Gastrocnemius medialis (tissue), 4 donors: ENCODE measurements around the gene RGMA. TPM values are rescaled to one million over a fixed set of nuclear protein-coding genes. Genes with fewer than 3 reads are reported as not detected.
A peak's percentile ranks its signal among the peaks of the same experiment; 100 is the strongest.

Experiments used
- ATAC-seq, 2 donors: fragments of 150-250 bp; one replicate each; pipeline ENCODE4 v1.9.1; 2016
- DNase-seq, 2 donors: peaks; one replicate each; pipeline ENCODE4 v3.0.0-alpha.2; 2019
- H3K27ac ChIP-seq, 4 donors: fragments of 200-600 bp; sonication (generic); 1 replicate in 1 of 4; 2 replicates in 3 of 4; pipeline ENCODE4 v1.5.1; 2016 to 2018; ENCODE audit warnings: mild to moderate bottlenecking in 2 of 4, moderate library complexity in 1 of 4
- H3K27me3 ChIP-seq, 3 donors: fragments of 200-600 bp; sonication (generic) in 2 of 3; 1 replicate in 1 of 3; 2 replicates in 2 of 3; pipeline versions ENCODE4 v1.5.1 to v1.6.0; 2016 to 2019; ENCODE audit warnings: mild to moderate bottlenecking in 1 of 3, moderate library complexity in 1 of 3
- H3K36me3 ChIP-seq, 2 donors: fragments of 200-600 bp; sonication (generic) in 1 of 2; one replicate each; pipeline ENCODE4 v1.5.1; 2017 to 2018
- H3K4me1 ChIP-seq, 2 donors: fragments of 200-600 bp; sonication (generic) in 1 of 2; one replicate each; pipeline ENCODE4 v1.5.1; 2016 to 2017; ENCODE audit warnings: mild to moderate bottlenecking in 2 of 2
- H3K4me3 ChIP-seq, 4 donors: fragments of 200-600 bp; sonication (generic) in 3 of 4; 1 replicate in 1 of 4; 2 replicates in 3 of 4; pipeline ENCODE4 v1.5.1; 2016 to 2019; ENCODE audit warnings: mild to moderate bottlenecking in 2 of 4
- H3K9me3 ChIP-seq, 3 donors: fragments of 200-600 bp; sonication (generic) in 2 of 3; 1 replicate in 1 of 3; 2 replicates in 2 of 3; pipeline ENCODE4 v1.5.1; 2016 to 2019
- POLR2A ChIP-seq, 2 donors: fragments of 450-650 bp; IDR thresholded peaks; one replicate each; pipeline ENCODE4 v1.6.1; 2017; ENCODE audit warnings: antibody characterized with exemption in 2 of 2, mild to moderate bottlenecking in 2 of 2, moderate library complexity in 2 of 2
- in situ Hi-C, 4 donors: fragments of 200-750 bp; cut with MboI; loops; one replicate each; pipeline versions ENCODE4 v1.15.0 to v1.8.0; 2017; ENCODE audit warnings: low sequenced_read_pairs in 4 of 4
- intact Hi-C: fragments of 100-400 bp; cut with DNase I; formaldehyde crosslinking; loops from one replicate; pipeline ENCODE4 v1.15.1; 2023; ENCODE audit warnings: low total_unique reads
- total RNA-seq, 4 donors: library from RNA; depleted of rRNA; stranded (reverse); fragments of >200 nt; gene quantifications; one replicate each; pipeline versions ENCODE4 v1.1.0 to v1.2.3, GENCODE V29; 2016
- TF ChIP-seq, protein P1 (sequence below), 5 experiments: fragments of 450-650 bp in 3 of 5; fragments of 200-600 bp in 2 of 5; sonication (generic) in 2 of 5; IDR thresholded peaks in 4 of 5; conservative IDR thresholded peaks in 1 of 5; 1 replicate in 4 of 5; 2 replicates in 1 of 5; pipeline ENCODE4 v1.5.1; 2016 to 2019; ENCODE audit warnings: antibody characterized with exemption in 5 of 5, mild to moderate bottlenecking in 3 of 5, moderate library complexity in 3 of 5

The RGMA gene
- total RNA-seq, 4 donors from 2014 or later = 150 to 290 (median 184) TPM

DNA sequence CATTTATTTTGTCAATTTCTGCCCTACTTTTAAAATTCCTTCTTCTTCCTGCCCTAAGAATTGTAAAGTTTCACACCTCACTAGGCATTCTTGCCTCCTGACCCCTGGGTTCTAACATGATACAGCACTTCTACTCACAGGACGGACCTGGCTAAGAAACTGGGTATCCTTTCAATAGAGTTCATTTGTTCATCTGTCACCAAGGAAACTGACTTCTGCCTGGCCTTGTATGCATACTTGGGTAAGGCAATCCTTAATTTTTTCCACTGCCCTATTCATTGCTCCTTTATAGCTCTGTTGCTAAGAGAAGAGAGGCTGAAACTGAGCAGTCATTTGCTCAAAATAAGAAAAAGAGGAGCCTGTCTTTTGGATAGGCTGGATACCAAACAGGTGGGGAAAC lies 3.3 kb downstream of the RGMA start:
- Histone ChIP-seq H3K9me3 (no peaks in the 10 kb centered on the region), H3K4me1 (peaks cover 73 to 77% of the 10 kb centered on the region in 2 donors), H3K27me3 (no peaks in the 10 kb centered on the region), H3K27ac (peak overlapping the region; percentile 91 to 96 (median 93)), H3K4me3 (peak overlapping the region; percentile 2 to 81 (median 78)), H3K36me3 (no peaks in the 10 kb centered on the region)
- DNase-seq = no peak
- intact Hi-C loops (loop anchor here (5.0 kb wide), 5 partner anchors 167 to 532 kb away; partner anchors contain the start of gene CHD2), in situ Hi-C loops (loop anchor here in 1 of 4 donors (25.0 kb wide), 1 partner anchor 377 kb away; no protein-coding TSS in a partner anchor)
- ATAC-seq = no peak
- no peak for TF ChIP-seq POLR2A (IDR thresholded peaks at IDR 0.05)
- TF ChIP-seq, protein P1, sequence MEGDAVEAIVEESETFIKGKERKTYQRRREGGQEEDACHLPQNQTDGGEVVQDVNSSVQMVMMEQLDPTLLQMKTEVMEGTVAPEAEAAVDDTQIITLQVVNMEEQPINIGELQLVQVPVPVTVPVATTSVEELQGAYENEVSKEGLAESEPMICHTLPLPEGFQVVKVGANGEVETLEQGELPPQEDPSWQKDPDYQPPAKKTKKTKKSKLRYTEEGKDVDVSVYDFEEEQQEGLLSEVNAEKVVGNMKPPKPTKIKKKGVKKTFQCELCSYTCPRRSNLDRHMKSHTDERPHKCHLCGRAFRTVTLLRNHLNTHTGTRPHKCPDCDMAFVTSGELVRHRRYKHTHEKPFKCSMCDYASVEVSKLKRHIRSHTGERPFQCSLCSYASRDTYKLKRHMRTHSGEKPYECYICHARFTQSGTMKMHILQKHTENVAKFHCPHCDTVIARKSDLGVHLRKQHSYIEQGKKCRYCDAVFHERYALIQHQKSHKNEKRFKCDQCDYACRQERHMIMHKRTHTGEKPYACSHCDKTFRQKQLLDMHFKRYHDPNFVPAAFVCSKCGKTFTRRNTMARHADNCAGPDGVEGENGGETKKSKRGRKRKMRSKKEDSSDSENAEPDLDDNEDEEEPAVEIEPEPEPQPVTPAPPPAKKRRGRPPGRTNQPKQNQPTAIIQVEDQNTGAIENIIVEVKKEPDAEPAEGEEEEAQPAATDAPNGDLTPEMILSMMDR (IDR thresholded peaks at IDR 0.05 in 4 of 5, conservative IDR thresholded peaks at IDR 0.05 in 1 of 5) = no peak

DNA sequence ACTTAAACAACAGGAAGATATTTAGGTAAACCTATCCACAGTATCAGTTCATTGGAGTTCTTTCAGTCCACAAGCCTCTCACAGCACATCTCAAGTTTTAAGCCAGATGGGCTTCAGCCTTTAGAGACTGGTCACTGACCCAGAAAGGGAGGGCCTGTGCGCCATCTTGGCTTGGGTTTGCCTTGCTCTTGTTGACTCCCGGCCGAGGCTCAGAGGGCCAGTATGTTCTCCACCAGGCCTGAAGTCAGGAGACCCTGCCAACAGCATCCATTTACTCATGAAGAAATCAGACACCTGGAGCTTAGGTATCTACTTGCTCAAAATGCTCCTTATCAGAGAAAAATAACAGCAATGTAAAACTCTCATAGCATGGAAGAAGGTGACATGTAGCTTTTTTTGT lies 6.2 kb downstream of the RGMA start:
- peak overlapping the region; percentile 91 to 96 (median 93) for H3K27ac ChIP-seq
- intact Hi-C loops = no loop called here
- peak in 1 of 2 donors; percentile 43 for ATAC-seq

DNA sequence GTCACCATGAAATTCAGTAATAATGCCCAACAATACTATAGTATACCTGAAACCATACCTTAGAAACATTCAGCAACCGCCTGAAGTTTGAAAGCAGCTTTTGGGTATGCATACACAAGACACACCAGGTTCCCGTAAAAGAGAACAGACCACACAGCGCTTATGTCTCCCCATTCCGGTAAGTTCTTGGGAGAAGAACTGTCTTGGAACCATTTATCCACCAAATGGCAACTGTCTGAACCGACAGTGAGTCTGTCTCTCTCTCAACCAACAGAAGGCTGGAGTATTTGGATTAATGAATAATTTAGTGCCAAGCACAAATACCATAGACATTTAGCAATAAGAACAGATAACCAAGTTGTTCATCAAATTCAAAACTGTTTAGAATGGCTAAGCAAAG lies 7.6 kb downstream of the RGMA start:
- H3K9me3 ChIP-seq = no peaks in the 10 kb centered on the region
- DNase-seq (no peak), ATAC-seq (no peak)
- no peak for TF ChIP-seq POLR2A (IDR thresholded peaks at IDR 0.05)
- TF ChIP-seq, protein P1 (IDR thresholded peaks at IDR 0.05 in 4 of 5, conservative IDR thresholded peaks at IDR 0.05 in 1 of 5) = no peak
- H3K36me3 ChIP-seq = no peaks in the 10 kb centered on the region
- intact Hi-C loops = no loop called here
- peak overlapping the region in 3 of 4 donors; percentile 92 to 96 (median 94) for H3K27ac ChIP-seq
- peaks cover 85 to 92% of the 10 kb centered on the region in 2 donors for H3K4me1 ChIP-seq
- in situ Hi-C loops = loop anchor here in 1 of 4 donors (25.0 kb wide), 1 partner anchor 381 kb away; no protein-coding TSS in a partner anchor
- no peaks in the 10 kb centered on the region for H3K27me3 ChIP-seq
- no peak overlapping the region for H3K4me3 ChIP-seq

More for the DNA sequence above, 6.2 kb downstream of the RGMA start:
- no peak overlapping the region for H3K4me3 ChIP-seq
- TF ChIP-seq, protein P1 (IDR thresholded peaks at IDR 0.05 in 4 of 5, conservative IDR thresholded peaks at IDR 0.05 in 1 of 5) = no peak
- no peak for TF ChIP-seq POLR2A (IDR thresholded peaks at IDR 0.05)
- DNase-seq = peak; percentile 54 to 55
- H3K27me3 ChIP-seq = no peaks in the 10 kb centered on the region
- H3K9me3 ChIP-seq = no peaks in the 10 kb centered on the region
- no peaks in the 10 kb centered on the region for H3K36me3 ChIP-seq
- in situ Hi-C loops = loop anchor here in 1 of 4 donors (25.0 kb wide), 1 partner anchor 379 kb away; no protein-coding TSS in a partner anchor
- peaks cover 85 to 88% of the 10 kb centered on the region in 2 donors for H3K4me1 ChIP-seq

DNA sequence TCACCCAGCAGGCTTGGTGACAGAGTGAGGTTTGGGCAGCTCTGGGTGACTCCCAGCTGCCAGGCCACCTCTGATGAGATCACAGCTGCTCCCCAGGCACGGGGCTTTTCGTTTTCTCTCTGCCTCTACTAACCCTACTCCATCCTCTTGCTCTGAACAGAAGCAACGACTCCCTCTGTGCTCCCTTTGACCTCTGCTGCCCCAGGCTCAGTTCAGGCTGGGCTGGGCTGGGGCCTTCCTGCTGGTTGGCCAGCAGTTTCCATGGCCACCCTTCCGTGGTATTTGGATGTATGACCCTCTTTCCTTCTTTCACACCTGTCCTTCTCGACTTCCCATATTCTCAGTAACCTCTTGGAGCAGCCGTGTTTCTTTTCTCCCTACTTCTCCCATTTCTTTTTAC lies 8.6 kb downstream of the RGMA start:
- H3K4me1 ChIP-seq = peaks cover 85 to 92% of the 10 kb centered on the region in 2 donors
- intact Hi-C loops (no loop called here), in situ Hi-C loops (loop anchor here in 1 of 4 donors (25.0 kb wide), 1 partner anchor 382 kb away; no protein-coding TSS in a partner anchor)
- H3K36me3 ChIP-seq = no peaks in the 10 kb centered on the region
- ATAC-seq (no peak), DNase-seq (no peak)
- H3K4me3 ChIP-seq = no peak overlapping the region
- H3K9me3 ChIP-seq = no peaks in the 10 kb centered on the region
- H3K27me3 ChIP-seq = no peaks in the 10 kb centered on the region
- TF ChIP-seq POLR2A (IDR thresholded peaks at IDR 0.05) = no peak
- TF ChIP-seq, protein P1 (IDR thresholded peaks at IDR 0.05 in 4 of 5, conservative IDR thresholded peaks at IDR 0.05 in 1 of 5) = no peak
- H3K27ac ChIP-seq = peak overlapping the region in 3 of 4 donors; percentile 39 to 96 (median 94)
